Endometrium (tissue), 2 donors: ENCODE measurements around the gene SETX.

ENCODE experiments used
- FAIRE-seq: peaks from 2 replicates; lab custom pipeline; 2012; peaks lifted over from hg19 to GRCh38; lab: Jason Lieb, UNC
- donor health status: control.
- donor health status: control.

The SETX gene

DNA sequence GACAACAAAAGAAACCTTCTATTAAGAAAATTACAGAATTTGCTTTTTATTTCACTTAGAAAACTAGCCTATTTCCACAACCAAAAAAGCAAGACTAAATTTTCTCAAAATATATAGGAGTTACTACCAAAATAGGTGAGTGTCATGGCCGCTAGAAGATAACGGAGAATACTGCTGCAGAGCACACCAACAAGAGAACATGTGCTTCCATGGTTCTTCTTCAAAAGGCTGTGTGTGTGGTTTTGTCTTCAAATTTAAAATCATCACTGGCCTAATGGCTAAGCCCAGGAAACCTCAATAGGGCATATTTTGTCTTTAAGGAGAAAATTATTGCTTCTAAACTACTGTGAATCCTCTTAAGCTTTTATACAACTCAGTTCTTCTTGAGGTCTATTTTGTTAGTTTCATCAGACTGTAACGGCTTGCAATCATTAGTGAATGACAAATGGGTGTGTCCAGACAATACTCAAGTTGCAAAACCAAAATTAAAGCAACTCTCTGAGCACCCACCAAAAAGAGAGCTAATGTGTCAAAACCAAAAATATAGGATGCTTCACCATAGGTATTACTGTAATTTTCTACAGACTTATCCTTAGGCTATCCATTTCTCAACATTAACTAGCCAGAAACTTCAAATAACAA lies 3.3 kb downstream of the SETX start:
- FAIRE-seq: no peak

DNA sequence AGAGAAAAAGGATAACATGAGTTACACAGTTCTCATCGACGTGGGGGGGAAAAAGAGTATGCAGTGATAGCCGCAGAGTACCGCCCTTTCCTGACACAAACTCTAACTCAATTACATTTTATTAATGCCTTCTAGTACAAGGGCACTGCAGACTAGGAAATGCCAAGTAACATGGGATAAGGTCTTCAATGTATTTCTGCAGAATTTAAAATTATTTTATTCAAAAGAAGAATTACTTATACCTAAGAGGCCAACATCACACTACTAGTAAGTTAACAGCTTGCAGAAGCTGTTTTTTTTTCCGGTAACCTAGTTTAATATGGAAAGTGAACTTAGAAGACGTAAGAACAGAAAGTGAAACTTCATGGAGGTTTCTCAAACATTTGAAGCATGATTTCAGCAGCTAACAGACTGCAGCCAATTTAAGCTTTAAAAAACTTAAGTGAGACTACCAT lies 3.9 kb downstream of the SETX start:
- FAIRE-seq: no peak

GRCh38 chr9:132348676-132349075 lies 6.1 kb downstream of the SETX start:
- no peak for FAIRE-seq

DNA sequence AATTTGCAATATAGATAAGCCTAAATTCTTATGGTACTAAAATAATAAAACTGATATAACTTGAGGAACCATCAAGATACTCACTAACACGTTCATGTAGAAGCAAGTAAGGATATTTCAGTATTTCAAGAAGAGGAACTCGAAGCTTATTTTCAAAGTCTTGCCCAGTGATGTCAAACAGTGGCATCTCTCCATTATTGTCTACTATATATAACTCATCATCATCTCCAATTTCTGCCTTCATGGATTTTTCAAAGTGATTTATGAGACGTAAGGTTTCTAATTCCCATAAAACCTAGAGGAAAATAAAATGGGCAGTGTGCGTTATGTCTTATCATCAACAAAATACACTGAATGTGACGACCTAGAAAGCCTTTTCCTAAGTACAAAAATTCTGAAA lies 8.6 kb downstream of the SETX start:
- FAIRE-seq: no peak

- FAIRE-seq: no peak
Observed at GRCh38 chr9:132341177-132341840, 13.5 kb downstream of the SETX start.

DNA sequence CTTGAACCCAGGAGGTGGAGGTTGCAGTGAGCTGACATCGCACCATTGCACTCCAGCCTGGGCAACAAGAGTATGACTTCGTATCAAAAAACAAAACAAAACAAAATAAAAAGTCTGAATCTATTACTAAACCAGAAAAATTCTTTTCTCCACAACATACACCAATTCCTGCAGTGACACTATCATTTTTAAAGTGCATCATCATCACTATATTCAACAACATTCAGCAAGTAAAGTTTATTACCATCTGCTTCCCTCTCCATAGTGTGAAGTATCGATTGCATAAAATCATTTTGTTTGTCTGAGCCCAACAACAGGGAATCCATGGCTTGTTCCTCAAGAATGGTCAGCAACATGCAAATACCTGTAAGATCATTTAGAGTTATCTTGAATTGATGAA lies 20.4 kb downstream of the SETX start:
- FAIRE-seq: no peak

DNA sequence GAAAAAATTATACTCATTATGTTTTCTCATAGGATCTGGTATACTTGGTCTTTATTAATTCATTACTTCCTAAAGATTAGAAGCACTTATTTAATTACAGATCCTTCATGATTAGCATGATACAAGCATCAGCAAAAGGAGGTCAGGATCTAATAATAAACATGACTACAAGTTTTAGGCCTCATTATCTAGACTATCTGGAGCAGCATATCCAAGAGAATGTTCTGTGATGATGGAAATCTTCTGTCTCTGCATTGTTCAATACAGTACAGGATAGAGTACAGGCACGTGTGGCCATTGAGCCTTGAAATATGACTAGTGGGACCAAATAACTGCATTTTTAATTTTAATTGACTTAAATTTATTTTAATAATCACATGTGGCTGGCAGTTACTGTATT lies 21.2 kb downstream of the SETX start:
- FAIRE-seq: no peak

DNA sequence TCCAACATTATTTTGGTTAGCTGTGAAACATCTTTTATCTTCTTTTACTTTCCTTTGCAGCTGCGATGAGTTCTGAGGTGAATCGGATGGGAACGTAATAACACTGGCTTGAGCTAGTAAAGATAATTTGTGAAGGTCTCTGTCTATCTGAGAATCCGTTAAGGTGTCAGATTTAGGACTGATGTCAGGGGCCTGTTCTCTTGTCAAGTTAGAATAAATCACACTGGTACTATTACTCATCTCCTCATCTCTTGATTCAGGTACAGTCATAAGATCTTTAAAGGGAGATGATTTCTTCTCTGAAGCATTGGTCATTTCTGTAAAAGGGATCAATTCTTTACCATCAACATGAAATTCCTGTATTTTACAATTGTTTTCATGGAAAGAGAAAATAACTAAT lies 26.2 kb downstream of the SETX start:
- no peak for FAIRE-seq

GRCh38 chr9:132327537-132327936 lies 27.2 kb downstream of the SETX start:
- no peak for FAIRE-seq

DNA sequence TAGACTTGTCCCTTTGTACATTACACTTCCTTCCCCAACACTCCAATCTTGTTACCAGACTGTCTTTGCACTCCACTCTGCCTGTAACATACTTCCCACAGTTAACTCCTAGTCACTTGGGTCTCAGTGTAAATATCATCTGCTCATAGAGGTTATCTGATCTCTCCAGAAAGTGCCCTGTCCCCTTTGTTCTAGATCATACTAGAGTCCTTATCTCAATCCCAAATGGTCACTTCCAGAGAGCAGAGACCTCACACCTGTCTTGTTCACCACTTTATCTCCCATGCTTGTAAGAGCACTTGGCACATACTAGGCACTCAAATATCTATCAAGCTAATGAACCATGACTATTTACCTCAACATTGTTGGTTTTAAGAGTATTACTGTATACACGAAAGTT lies 30.4 kb downstream of the SETX start:
- FAIRE-seq: no peak

DNA sequence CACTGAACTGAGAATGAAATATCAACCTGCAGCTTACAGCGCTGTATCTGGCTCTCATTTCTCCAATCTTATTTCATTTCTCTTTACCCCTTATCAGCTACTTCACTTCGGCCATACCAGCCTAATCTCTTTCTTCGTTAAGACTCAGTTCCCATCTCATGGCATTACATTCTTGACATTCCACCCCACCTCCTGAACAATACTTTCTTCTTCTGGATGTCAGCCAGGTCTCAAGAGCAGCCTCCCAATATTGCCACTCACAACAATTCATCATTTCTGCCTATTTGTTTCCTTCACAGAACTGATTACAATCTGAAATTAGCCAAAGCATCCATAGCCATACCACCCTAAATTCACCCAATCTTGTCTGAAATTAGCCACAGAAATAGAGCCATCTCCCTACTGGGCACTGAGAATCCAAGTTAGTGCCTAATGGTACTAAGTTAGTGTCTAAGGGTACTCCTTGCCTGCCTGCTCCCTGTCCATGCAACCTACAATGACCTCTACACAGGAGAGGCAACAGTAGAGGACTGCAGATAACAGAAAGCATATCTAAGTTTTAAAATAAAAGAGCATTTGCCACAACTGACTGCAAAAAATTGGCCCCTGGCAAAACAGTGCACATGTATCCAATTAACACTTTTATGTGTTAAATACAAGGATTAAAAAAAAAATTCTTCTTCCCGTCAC lies 35.2 kb downstream of the SETX start:
- FAIRE-seq: no peak

DNA sequence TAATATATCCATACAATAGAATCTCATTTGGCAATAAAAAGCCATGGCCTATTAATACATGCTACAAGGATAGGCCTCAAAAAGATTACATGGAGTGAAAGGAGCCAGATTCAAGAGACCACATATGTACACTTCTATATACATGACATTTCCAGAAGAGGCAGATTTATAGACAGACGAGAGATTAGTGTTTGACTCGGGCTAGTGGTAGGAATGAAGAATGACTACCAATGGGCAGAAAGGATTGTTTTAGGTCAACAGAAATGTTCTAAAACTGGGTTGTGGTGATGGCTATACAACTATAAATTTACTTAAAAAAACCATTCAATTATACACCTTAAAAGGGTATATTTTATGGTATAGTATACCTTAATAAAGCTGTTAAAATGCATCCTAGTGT lies 41.9 kb downstream of the SETX start:
- FAIRE-seq: no peak

DNA sequence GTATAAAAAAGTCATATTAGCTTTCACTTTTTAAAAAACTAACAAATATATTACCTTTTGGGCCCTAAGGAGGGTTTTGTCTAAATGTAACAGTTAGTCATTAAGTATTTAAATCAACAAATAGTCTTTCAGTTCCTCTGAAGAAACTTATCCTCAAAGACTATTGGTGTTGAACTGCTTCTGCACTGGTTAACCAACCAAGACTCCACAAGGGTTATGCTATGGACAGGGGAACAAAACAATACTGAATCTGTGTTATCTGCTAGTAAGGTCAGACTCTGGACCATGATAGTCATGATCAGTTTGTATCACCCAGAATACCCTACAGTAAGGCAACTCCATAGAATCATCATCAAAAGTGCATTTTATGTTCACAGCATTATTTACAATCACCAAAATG lies 42.4 kb downstream of the SETX start:
- no peak for FAIRE-seq

- no peak for FAIRE-seq
Observed at GRCh38 chr9:132311978-132312377, 42.8 kb downstream of the SETX start.

DNA sequence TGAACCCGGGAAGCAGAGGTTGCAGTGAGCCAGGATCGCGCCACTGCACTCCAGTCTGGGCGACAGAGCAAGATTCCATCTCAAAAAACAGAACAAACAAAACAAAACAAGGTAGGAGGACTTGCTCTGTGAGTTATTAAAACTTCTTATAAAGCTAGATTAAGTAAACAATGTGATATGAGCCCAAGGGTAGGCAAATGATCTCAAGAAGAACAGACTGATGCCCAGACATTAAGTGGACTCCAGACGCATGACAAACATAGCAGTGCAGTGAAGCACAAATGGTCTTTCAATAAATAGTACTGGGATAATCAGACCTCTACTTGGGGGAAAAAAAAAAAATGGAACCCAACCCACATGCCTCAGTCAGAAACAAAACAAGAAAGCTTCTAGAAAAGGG lies 45.7 kb downstream of the SETX start:
- FAIRE-seq: no peak

DNA sequence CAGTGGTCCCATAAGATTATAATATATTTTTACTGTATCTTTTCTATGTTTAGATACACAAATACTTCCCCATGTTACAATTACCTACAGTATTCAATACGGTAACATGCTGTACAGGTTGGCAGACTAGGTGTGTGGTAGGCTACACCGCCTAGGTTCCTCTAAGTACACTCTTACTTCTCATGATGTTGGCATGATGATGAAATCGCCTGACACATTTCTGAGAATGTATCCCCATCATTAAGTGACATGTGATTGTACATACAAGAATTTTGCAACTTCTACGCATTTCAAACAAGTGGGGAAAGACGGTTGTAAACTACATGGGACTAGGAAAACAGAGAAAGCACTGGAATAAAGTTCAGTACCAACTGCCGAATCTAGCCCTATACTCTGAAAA lies 53.3 kb downstream of the SETX start:
- FAIRE-seq: no peak

DNA sequence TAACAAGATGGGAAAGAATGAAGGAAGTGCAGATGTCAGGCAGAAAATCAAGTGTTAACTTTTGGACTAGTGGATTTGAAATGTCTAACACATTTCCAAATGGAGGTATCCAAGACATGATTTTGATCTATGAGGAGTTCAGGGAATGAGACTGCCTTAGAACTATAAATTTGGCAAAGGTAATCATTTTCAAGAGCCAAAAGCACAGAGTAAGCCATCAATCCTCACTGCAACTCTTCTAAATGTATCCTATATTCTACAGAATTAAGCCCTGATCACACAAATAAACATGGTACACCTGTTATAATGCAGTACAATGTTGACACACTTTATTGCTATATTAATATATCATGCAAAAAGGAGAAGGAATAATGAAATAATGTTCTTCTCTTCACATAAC lies 55.6 kb downstream of the SETX start:
- FAIRE-seq: no peak

GRCh38 chr9:132295181-132295580 lies 59.6 kb downstream of the SETX start:
- FAIRE-seq: no peak

GRCh38 chr9:132293145-132293721 lies 61.6 kb downstream of the SETX start:
- FAIRE-seq: no peak

- FAIRE-seq: no peak
Observed at GRCh38 chr9:132288966-132289365, 65.8 kb downstream of the SETX start.

DNA sequence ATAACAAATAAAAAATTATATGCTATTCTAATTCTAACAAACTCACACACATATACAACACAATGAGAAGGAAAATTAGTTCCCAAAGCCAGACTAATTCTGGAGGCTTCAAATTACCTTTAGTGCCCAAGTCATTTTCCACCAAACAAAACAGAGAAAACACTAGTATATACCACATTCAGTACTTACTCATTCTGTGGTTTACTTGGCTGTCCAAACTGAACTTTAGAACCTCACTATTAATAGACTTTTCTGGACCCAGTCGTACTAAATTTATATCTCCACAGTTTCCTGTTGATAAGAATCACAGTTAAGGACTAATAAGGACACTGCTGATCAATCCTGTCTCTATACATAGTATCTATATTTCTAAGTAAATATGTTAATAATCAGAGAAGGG lies 66.4 kb downstream of the SETX start:
- FAIRE-seq: no peak

DNA sequence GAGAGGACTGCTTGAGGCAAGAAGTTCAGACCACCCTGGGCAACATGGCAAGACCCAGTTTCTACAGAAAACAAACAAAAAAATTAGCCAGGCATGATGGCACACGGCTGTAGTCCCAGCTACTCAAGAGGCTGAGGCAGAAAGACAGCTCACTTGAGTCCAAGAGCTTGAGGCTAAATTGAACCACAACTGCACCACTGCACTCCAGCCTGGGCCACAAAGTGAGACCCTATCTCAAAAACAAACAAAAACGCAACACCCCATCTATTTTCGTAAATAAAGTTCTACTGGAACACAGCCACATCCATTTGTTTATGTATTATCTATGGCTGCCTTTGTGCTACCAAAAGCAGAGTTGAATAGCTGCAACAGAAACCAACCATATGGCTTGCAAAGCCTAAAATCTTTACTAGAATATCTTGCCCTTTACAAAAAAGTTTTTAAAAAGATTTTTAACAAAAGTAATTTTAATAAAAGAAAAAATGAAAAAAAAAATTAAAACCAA lies 67.5 kb downstream of the SETX start:
- no peak for FAIRE-seq

DNA sequence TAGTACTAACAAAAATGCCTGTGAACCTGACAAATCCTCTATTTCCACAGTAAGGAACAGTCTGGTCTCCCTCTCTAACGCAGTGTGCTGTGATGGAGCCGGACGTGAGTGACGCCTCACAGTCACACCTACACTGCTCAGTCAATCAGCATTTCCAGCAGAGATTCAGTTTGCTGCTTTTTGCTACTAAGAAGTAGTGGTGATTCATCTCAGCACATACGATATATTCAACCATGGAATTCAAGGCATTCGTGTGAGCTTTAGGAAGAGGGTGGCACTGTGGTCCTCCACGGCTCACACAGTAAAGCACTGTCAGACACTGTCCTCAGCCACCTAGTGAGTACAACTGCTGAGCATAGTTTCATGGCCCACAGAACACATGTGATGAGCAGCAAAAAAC lies 70.9 kb downstream of the SETX start:
- FAIRE-seq: no peak
